HG02678 (cell line): ENCODE data around the gene TMEM232.
A peak's percentile ranks its signal among the peaks of the same experiment; 100 is the strongest.
"Not testable (repeated sequence)": the region's sequence is repeated elsewhere in the genome, so short reads cannot be mapped to it uniquely, and the experiment has no call there.

Experiments
- ATAC-seq: cut with Tn5 transposase; IDR thresholded peaks from one replicate; pipeline ENCODE4 v1.9.1; 2021; ENCODE audit warnings: mild to moderate bottlenecking, moderate library complexity; ENCODE audit not compliant: unreplicated experiment

The TMEM232 gene

DNA sequence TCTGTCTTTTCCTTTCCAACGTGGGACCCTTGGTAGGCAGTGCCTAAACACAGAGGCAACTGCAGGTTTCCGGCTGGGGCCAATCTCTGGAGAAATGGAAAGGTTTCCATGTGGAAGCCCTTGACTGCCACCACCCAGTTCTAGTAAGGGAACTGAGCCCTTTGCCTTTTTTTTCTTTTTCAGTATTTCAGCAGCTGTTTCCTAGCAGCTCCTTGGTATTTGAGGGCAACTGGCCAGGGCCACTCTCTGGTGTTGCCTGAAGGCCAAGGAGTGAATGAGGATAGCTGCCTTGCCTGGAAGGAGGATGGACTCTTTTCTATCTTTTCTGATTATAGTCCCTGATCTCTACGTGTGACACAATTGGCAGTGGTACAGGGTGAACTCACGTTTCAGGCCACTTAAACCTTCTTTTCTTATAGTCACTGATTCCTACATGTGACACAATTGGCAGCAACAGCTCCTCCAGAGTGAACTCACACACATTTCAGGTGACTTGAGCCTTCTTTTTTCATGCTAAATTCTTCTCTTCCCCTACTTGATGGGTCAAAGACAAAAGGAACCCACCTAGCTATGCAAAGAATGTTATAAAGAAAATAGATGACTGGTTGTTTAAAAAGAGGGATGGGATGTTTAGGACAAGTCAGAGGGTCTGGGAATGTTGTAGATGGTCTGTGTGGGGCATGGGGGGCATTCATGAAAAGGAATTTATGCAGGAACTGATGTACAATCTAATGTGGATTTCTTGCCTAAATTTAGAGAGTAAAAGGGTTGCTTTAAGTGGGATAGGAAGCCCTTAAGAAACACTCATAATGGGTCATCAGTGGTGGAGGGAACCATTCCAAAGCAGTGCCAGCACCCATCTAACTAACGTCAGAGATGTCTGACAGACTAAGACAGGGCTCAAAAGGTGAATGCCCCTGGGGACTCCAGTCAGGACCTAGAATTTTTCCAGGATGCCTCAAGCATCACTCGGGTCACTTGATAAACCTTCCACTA is 190.1 kb downstream of the TMEM232 start:
- ATAC-seq = no peak

DNA sequence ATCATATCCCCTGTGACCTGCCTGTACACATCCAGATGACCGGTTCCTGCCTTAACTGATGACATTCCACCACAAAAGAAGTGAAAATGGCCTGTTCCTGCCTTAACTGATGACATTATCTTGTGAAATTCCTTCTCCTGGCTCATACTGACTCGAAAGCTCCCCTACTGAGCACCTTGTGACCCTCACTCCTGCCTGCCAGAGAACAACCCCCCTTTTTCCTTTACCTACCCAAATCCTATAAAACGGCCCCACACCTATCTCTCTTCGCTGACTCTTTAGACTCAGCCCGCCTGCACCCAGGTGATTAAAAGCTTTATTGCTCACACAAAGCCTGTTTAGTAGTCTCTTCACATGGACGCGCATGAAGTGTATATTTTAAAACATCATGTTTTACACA is 191.3 kb downstream of the TMEM232 start:
- ATAC-seq = not testable (repeated sequence)

DNA sequence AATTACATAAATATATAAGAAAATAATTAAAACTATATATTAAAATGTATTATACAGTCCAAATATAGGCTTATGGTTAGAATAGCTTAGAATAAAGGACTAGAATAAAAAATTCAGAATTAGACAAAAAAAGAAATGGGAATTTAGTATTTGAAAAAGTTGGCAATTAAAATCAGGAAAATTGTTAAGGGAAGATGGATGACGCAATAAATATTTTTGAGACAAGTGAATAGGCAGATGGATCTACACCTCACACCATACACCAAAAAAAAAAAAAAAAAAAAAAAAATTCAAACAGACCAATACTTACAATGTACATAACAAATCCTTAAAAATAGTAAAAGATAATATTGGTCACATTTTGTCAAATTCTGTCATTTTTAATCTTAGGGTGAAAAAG is 200.7 kb downstream of the TMEM232 start:
- ATAC-seq = no peak

DNA sequence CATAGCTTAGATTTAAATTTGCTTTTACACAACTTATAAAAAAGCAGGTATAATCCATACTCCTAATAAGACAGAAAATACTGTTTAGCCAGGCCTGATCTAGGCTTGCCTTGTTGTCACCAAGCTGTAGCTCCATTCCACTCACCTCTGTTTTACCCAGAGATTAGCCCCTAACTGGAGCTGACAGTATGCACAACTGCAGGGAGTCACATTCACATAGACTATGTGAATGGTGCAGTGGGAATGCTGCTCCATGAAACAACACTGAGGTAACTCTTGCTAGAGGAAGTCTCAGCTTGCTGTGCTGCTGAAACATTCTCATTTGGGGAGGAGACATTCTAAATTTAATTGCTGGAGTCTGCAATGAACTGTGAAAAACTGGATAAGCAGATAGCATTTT is 209.1 kb downstream of the TMEM232 start:
- no peak for ATAC-seq

DNA sequence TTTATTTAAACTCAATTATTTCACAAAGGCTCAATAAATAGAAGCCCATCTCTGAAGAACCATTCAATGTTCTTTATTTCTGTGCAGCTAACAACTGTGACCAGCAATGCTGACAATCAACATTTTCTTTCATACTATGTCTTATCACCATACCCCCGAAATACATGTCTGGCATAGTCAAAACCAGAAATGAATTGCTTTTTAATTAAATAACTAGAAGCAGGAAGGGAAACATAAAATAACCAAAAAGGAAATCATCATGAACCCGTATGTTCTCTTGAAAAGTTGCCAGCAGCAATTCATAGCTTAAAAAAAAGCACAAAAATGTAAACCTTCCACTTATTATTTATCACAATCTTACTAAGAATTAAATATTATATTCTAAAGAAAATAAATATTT is 212.4 kb downstream of the TMEM232 start:
- no peak for ATAC-seq

DNA sequence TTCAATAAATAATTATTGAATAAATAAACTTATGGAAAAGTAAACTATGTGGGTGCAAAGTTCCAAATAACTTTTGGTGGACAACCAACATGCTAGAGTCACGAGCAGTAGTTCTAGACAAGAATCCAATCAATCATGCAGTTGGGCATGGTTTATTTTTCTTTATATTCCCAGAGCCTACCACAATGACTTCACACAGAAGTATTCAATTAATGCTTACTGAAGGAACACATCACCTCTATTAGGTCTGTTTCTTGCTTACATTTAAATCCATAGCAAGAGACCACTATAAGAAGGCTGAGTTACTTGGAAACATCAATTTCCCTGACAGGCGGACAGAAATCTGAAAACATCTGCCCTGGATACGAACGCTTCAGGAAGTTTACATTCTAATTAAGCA is 214.2 kb downstream of the TMEM232 start:
- ATAC-seq = no peak

DNA sequence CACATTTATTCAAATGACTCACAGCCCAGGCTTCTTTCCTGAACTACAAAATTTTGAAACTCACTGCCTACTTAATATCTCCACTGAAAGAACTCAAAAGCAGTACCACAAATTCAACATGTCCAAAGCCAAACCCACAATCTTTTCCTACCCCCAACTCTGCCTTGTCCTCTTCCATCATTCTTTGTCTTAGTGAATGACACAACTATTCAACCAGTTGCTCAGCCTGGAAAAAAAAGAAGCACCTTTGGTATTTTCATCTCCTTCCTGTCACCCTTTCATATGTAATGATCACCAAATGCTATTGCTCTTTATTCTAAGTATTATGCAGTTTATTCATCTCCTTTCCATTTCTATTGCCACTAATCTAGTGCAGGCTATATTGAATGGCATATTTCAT is 216.3 kb downstream of the TMEM232 start:
- no peak for ATAC-seq

DNA sequence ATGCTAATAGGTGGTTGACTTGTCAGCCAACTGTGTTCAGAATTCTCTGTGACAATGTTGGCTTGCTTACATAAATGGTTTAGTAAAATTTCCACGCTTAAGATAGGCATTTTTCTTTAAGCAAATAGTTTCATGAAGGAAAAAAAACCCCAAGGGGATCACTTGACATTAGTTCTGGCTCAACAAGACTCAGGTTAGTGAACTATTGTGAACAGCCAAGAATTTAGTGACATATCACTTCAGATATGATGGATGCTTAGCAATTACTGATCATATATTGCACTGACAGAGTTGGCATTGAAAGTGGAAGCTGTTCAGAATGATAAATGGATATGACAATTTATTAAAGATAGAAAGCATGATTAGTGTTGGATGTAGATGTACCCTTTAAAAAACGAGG is 218.5 kb downstream of the TMEM232 start:
- no peak for ATAC-seq

DNA sequence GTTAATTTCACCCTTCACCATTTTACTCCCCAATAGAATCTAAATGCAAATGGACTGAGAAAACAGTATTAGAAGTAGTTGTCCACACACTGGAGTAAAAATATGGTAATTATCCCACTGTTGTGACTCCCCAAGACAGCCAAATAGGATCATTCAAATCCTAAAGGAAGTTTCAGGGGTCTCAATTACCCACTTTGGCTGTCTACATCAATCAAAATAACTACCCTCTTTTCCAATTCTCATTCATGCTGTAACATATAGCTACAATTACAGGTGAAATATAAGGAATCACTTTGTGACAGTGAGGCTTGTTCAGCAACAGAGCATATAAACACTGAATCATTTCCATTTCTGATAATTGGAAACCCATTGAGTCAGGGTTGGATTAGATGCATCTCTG is 220.1 kb downstream of the TMEM232 start:
- ATAC-seq = no peak

DNA sequence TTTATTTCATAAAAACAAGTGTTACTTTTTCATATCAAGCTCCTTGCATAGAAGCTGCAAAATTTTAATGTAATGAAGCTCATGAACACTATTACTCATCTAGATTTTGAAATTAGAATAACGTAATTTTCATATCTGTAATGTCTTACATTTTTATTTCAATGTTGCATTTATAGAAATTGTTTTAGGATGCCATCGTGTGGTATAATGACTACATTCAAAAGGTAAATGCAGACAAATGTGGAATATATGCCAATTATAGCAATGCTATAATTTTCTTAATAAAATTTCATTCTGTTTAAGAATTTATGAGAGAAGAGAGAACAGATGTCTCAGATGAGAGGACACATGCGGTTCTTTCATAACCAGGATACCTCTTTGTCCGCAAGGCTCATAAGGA is 230.2 kb downstream of the TMEM232 start:
- no peak for ATAC-seq

DNA sequence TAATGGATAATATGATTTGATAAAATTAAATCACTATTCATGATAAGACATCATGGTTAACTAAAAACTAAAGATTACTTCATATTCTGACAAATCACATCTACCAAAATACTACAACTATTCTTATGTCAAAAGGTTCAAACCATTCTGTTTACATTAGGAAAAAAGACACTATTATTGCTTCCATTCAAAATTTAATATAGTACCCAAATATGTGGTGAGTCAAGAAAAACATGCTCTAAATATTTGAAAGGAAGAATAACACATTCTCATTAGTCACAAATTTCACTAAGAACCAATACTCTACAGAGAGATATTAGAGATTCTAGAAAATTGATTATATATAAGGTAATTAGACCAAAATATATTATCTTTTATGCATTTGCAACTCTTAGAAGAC is 234.0 kb downstream of the TMEM232 start:
- ATAC-seq = no peak

DNA sequence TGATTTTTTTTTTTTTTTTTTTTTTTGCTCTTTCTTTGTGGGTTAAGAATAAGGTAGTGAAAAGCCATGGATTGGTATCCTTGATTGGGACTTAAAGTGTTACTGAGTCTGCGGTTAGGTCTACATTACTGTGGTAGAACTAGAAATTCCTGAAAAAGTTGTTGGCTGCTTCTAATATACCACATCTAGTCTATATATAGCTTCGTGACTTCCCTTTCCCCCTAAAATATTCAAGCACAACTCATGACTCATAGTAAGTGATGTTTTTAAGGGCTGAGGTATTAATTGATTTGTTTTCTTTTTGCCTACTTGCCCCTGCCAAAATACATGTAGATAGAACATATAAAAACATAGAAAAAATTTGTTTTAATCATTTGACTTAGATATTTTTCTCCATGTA is 247.6 kb downstream of the TMEM232 start:
- no peak for ATAC-seq

DNA sequence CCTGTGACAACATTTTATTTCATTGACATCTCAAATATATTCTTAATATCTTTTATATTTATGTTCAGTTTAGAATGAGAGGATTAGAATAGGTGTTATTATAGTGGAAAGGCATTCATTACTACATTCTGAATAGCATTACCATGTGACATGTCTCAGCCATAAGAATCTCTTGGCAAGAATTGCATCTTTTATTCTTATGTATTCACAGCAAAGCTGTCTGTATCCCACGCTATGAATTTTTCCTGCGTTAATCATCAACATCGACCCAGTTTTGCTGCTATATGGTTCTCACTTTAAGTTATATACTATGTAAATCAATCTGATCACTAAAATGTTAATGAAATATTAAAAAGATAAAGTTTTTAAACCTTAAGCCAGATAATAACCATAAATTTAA is 248.6 kb downstream of the TMEM232 start:
- ATAC-seq = no peak

DNA sequence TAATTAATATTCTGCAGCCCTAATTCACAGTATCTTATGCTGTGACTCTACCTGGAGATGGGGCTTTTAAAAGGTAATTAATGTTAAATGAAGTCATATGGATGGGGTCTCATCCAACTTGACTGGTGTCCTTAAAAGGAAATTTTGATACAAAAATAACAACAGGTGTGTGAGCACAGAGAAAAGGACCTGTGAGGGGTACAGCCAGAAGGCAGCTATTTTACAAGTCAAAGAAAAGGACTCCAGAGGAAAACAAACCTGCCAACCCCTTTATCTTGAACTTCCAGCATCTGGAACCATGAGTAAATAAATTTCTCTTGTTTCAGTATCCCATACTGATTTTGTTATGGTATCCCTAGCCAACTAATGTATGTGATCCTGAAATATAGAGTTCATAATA is 250.3 kb downstream of the TMEM232 start:
- no peak for ATAC-seq

DNA sequence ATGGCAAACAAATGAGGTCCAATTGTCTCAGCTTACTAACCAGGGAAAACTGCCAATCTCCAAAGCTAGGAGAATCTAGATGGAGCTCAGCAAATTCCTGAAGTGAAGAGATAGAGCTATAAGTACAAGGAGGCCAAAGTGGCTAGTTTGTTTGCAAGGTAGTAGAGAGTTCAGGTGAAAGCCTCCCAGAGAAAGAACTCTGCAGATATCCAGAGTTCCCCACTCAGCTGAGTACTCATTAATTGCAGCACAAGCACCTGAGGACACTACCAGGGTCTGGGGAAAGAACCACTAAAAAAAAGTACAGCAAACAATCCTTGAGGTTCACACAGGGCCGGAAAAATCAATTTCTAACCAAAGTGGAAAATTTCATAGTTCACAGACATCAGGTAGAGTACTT is 250.9 kb downstream of the TMEM232 start:
- no peak for ATAC-seq

DNA sequence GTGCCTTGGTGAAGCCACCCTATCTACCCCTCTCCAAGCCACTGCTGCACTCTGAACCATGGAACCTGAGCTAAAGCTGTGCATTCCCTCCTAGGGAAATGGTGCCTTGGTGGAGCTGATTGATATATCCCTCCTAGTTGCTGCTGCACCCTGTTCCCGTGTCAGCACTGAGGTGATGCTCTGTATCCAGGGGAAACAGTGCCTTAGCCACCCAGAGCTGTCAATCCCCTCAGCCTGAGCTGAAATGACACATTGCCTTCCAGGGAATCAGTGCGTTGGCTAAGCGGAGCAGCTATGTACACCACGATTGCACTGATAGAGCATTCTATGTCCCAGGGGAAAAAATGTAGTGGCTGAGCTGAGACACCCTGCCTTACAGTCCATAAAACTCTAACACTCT is 257.0 kb downstream of the TMEM232 start:
- ATAC-seq = no peak

DNA sequence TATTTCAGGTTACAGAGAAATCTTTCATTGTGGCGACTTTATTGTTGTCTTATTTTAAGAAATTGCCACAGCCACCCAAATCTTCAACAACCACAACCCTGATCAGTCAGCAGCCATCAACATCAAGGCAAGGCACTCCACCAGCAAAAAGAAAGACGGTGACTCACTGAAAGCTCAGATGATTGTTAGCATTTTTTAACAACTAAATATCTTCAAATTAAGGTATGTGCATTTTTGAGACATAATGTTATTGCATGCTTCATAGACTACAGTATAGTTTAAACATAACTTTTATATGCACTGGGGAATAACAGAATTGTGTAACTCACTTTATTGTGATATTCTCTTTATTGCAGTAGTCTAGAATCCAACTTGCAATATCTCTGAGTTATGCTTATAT is 263.4 kb downstream of the TMEM232 start:
- ATAC-seq = no peak

DNA sequence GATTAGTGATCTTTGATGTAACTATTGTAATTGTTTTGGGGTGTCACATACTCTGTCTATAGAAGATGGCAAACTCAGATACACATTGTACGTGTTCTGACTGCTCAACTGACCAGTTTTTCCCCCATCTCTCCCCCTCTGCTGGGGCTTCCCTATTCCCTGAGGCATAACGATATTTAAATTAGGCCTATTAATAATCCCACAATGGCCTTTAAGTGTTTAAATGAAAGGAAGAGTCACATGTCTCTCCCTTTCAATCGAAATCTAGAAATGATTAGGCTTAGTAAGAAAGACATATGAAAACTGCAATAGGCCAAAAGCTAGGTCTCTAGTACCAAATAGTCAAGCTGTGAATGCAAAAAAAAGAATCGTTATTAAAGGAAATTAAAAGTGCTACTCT is 265.6 kb downstream of the TMEM232 start:
- ATAC-seq = no peak

DNA sequence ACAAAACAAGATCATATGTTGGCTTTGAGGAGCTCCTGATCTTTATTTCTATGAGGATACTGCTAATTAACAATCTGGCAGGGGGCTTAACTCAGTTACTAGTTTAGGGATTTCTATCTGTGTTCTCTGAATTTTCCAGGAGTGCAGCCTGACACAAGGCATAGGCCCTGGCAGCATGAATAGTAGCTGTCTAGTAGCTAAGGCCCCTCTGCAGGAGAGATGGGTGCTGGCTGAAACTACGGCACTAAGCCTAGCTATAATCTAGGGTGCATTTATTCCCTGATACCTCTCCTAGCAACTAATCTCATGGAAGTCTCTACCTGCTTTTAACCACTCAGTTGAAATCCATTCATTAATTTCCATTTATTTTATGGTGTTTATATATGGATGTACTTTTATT is 268.2 kb downstream of the TMEM232 start:
- no peak for ATAC-seq

DNA sequence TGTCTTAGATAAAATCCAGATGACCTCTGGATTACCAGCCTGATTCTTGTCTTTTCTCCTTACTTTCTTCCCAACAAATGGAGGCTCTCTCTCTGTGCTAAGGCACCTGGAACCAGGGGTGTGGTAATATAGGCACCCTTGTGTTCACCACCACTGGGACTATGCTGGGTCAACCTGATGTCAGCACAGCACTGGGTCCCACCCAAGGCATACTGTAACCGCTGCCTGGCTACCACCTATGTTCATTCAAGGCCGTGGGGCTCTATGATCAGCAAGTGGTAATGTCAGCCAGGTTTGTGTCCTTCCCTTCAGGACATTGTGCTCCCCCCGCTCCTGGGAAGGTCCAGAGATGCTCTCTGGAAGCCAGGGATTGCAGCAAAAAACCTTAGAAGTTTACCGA is 283.6 kb downstream of the TMEM232 start:
- no peak for ATAC-seq

DNA sequence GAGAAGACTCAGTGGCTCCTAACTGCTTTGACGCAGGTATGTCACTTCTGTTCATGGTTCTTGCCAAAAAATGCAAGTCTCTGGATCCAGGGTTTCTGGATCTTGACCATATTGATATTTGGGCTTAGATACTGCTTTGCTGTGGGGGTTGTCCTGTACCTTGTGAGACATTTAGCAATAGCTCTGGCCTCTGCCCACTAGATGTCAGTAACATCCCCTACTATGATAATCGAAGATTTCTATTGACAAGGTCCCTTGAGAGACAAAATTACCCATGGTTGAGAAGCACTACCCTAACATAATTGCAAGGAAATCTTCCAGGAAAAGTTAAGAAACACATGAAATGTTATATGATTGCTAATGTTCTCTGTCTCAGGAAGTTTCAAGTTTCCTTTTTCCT is 285.4 kb downstream of the TMEM232 start:
- peak; percentile 54 for ATAC-seq

DNA sequence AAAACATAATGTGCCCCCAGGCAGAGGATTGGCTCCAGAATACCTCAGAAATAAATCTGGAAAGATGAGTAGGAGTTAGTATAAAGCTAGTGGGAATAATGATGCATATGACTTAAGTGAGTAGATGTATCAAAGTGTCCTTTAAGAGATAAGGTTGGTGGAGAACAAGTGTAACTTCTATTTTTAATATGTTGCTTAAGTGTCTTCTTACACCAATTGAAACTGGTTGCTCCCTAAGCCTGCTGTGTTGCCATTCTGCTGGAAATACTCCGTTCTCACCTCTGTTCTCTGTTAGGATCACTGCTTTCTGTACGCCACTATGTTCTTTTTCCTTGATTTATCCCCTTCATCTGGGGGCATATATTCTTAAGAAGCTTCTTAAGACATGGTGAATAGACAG is 286.4 kb downstream of the TMEM232 start:
- no peak for ATAC-seq

DNA sequence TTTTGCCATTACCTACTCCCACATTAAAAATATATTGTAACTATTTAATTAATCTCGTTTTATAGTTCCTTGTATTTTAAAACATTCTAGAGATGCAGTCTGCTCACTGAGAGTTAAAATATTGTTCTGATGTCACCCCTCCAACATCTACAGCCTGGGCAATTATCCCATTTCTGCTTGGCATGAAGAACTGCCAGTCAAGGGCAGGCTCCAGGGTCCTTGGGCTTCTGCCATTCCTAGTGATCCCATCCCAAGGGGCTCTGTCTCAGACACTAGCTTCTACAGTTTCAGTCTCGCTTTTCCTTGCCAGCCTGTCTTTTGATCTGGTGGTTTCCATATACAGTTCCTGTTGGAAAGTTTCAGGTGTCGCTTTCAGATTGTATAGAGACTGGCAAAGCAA is 287.2 kb downstream of the TMEM232 start:
- no peak for ATAC-seq
